Activated CD4-positive, alpha-beta memory T cell treated with anti-CD3 and anti-CD28 coated beads, Interleukin-2, amount 10 ng/mL, durations not matched to agents 7 days and 5 days (primary cell): ENCODE measurements around the gene KIAA0586. TPM values are rescaled to one million over a fixed set of nuclear protein-coding genes. Genes with fewer than 3 reads are reported as not detected.

Source experiments
- CTCF ChIA-PET: fragments of 350-600 bp; sonication (Branson Sonifier 250); formaldehyde crosslinking; loops from one replicate; lab custom pipeline; 2021; ENCODE audit warnings: antibody characterized with exemption, inconsistent platforms; lab: Charles Lee
- POLR2A ChIA-PET: fragments of 350-600 bp; sonication (Branson Sonifier 250); formaldehyde crosslinking; loops from one replicate; lab custom pipeline; 2021; ENCODE audit warnings: antibody characterized with exemption; lab: Charles Lee
- DNase-seq: peaks from one replicate; pipeline ENCODE4 v3.0.0-alpha.2; 2020
- H3K27ac Mint-ChIP-seq: one replicate; pipeline ENCODE4 v1.8.0; 2021; ENCODE audit warnings: mild to moderate bottlenecking, mixed read lengths
- H3K27me3 Mint-ChIP-seq: one replicate; pipeline ENCODE4 v1.8.0; 2021; ENCODE audit warnings: mixed read lengths
- H3K36me3 Mint-ChIP-seq: one replicate; pipeline ENCODE4 v1.8.0; 2021; ENCODE audit warnings: low read depth, mixed read lengths
- H3K4me1 Mint-ChIP-seq: one replicate; pipeline ENCODE4 v1.8.0; 2021; ENCODE audit warnings: mixed read lengths
- H3K4me3 Mint-ChIP-seq: one replicate; pipeline ENCODE4 v1.8.0; 2021; ENCODE audit warnings: mild to moderate bottlenecking, mixed read lengths
- H3K9me3 Mint-ChIP-seq: one replicate; pipeline ENCODE4 v1.8.0; 2021; ENCODE audit warnings: mixed read lengths
- total RNA-seq, 2 experiments: library from RNA; stranded (reverse); gene quantifications; one replicate each; pipeline ENCODE4 v1.2.3, GENCODE V29; 2021

KIAA0586 gene
- total RNA-seq, result 10 to 100 TPM; 31.7 to 34.6 TPM

DNA sequence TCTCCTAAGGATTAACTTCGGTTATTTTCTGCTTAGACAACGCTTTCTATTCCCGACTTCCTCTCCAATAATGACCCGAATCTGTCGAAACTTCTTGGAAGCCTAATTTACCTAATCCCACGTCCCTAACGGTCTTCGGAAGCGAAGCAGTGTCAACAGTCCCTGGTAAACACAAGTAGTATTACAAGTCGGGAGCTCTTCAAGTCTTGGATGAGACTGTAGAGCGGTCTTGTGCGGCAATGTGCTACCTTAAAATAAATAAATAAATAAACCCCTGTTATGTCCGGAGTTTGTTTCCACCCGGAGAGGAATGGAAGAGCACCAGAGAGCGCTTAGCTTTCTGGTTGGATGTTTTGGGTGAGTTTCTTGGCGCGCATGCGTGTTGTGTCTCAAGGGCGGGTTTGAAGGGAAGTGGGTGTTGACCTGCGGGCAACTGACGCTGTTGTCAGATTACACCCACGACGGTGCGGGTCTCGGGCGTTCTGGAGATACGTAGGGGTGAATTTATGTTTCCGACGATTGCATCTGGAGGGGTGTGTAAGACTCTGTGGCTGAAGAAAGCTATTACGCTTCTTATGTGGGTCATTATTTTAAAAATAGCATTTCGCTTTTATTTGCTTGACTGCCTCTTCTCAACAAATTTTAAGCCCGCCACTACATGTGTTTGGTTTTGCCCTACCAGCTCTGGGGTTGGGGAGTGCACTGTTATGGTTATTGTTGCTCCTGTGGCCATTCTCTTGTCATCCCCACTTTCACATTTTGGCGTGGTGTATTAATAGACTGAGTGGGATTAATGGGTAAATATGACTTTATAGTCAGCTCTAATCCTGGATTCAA lies at the start of gene KIAA0586, which contains the start of gene TIMM9:
Gene KIAA0586 (plus strand): TSS at position 439 of the 837 bp plus-strand sequence. CDS start 546 bp downstream, outside the sequence.
Gene TIMM9 (minus strand): TSS at position 251 of the 837 bp plus-strand sequence. CDS start 15,586 bp downstream, outside the sequence.
- POLR2A ChIA-PET, result interaction anchor here (0.6 to 2.6 kb wide), 26 partner anchors 10 to 1822 kb away, joined by 3 to 61 read pairs (median 4); partner anchors contain the start of genes ACTR10, ARID4A, DAAM1 and JKAMP
- Mint-ChIP-seq H3K36me3 (peaks cover 21% of the 10 kb centered on the region), H3K27me3 (no peaks in the 10 kb centered on the region), H3K4me3 (peak within 1 kb of the TSS; percentile 93), H3K4me1 (peaks cover 46% of the 10 kb centered on the region), H3K9me3 (no peaks in the 10 kb centered on the region), H3K27ac (peak within 1 kb of the TSS; percentile 97)
- DNase-seq, result peak; percentile 97
- CTCF ChIA-PET, result interaction anchor here (0.9 to 4.1 kb wide), 4 partner anchors 16 to 183 kb away, joined by 3 to 26 read pairs (median 3); partner anchors contain the start of genes PSMA3 and TOMM20L

DNA sequence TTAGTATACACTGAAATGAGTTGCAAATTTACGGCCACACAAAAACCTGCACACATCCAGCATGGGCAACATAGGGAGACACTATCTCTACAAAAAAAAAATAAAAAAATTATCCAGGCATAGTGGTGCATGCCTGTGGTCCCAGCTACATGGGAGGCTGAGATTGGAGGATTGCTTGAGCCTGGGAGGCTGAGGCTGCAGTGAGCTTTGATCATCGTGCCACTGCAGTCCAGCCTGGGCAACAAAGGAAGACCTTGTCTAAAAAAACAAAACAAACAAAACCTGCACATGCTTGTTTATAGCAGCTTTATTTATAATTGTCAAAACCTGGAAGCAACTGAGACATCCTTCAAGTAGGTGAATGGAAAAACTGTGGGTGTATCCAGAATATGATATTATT lies 36.7 kb upstream of the KIAA0586 start:
- Mint-ChIP-seq H3K27me3 (no peaks in the 10 kb centered on the region), H3K27ac (no peak overlapping the region), H3K36me3 (peaks cover 3% of the 10 kb centered on the region), H3K4me3 (no peak overlapping the region), H3K4me1 (peaks cover 5% of the 10 kb centered on the region), H3K9me3 (no peaks in the 10 kb centered on the region)
- ChIA-PET POLR2A (no interaction called here), CTCF (interaction anchor here (0.6 kb wide), 1 partner anchor 25 kb away, joined by 3 read pairs; no protein-coding TSS in a partner anchor)
- no peak for DNase-seq

DNA sequence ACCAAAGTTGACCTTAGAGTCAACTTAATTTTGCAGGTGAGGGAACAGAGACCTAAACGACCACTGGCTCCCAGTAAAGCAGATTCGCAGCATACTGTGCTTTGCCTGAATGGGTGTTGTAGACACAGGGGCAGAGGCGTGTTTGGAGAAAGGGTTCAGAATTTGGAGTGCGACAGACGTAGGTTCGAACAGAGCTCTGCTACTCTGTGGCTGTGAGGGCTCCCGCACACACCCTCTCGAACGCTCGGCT lies 32.0 kb upstream of the KIAA0586 start:
- Mint-ChIP-seq H3K4me3 (peak overlapping the region; percentile 67), H3K36me3 (no peaks in the 10 kb centered on the region), H3K27ac (peak overlapping the region; percentile 32), H3K27me3 (no peaks in the 10 kb centered on the region), H3K4me1 (peaks cover 13% of the 10 kb centered on the region), H3K9me3 (no peaks in the 10 kb centered on the region)
- ChIA-PET CTCF (interaction anchor here (0.6 to 2.9 kb wide), 16 partner anchors 11 to 120 kb away, joined by 3 to 27 read pairs (median 4); partner anchors contain the start of genes ARID4A, KIAA0586 and TIMM9), POLR2A (interaction anchor here (0.6 to 4.2 kb wide), 6 partner anchors 28 to 151 kb away, joined by 3 to 32 read pairs (median 4); partner anchors contain the start of genes ARID4A, KIAA0586, PSMA3 and TIMM9)
- DNase-seq, result no peak

DNA sequence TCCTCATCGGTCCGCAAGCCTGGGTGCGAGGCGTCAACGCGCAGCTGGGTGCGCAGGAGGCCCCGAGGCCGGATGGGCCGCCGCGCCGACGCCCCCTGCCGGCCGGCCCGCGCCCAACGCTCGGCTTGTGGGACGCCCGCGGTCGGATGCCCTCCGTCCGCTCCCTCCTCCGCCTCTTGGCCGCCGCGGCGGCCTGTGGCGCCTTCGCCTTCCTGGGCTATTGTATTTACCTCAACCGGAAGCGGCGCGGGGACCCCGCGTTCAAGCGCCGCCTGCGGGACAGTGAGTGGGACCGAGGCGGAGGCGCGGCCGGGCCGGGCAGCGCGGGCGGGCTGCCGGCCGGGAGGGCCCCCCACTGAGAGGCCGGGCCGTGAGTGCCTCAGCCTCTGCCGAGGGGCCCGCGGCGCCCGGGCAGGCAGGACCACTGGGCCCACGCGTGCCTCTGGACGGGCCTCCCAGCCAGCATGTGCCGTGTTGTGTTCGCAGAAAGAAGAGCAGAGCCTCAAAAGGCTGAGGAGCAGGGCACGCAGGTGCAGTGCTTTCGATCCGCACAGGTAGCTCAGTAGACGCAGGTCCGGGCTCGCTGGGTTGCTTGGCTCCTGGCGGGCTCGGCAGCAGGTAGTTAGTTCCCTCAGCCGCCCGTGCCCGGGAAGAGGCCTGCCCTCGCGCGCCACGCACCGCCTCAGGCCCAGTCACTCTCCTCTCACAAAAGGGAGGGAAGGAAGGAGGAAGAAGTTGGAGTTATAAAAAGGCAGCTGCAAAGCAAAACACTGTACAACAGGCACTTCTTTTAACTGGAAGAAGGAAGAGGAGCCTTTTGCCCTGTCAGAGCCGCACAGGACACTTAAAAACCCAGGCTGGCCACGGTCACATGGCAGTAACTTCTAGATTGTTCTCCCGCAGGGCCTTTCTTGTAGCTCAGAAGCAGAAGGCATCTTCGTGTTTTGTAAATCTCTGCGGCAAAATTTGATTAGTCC lies 31.4 kb upstream of the KIAA0586 start, which contains the start of gene TOMM20L:
Gene TOMM20L (plus strand): TSS at position 119 of the 977 bp plus-strand sequence. CDS start 28 bp downstream, at position 147.
- Mint-ChIP-seq H3K36me3 (no peaks in the 10 kb centered on the region), H3K4me1 (peaks cover 13% of the 10 kb centered on the region), H3K4me3 (peak within 1 kb of the TSS; percentile 67), H3K9me3 (no peaks in the 10 kb centered on the region), H3K27me3 (no peaks in the 10 kb centered on the region), H3K27ac (peak within 1 kb of the TSS; percentile 32)
- peak; percentile 76 for DNase-seq
- CTCF ChIA-PET, result interaction anchor here (0.6 to 2.9 kb wide), 18 partner anchors 10 to 121 kb away, joined by 3 to 27 read pairs (median 4); partner anchors contain the start of genes ARID4A, KIAA0586 and TIMM9
- POLR2A ChIA-PET, result interaction anchor here (0.6 to 4.2 kb wide), 6 partner anchors 27 to 151 kb away, joined by 3 to 32 read pairs (median 4); partner anchors contain the start of genes ARID4A, KIAA0586, PSMA3 and TIMM9

DNA sequence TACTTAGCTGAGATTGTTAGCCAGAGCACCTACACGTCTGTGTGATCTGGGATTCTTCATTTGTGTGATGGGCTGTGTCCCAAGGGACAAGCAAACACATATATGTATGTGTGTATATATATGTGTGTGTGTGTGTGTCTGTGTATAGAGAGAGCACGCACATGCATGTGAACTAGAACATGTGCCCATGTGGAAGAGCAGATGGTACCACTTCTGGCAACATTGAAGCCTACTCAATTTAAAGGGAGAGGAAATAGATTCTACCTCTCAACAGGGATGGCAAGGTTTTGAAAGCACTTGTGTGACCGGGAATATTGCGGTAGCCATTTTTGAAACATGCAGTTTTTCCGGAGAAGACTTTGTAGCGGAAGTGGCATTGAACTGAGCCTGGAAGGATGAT lies 30.4 kb upstream of the KIAA0586 start:
- H3K27me3 Mint-ChIP-seq, result no peaks in the 10 kb centered on the region
- no peak overlapping the region for H3K27ac Mint-ChIP-seq
- H3K4me1 Mint-ChIP-seq, result peaks cover 13% of the 10 kb centered on the region
- ChIA-PET POLR2A (interaction anchor here (1.9 to 4.2 kb wide), 2 partner anchors 26 to 30 kb away, joined by 5 to 32 read pairs; partner anchors contain the start of genes KIAA0586 and TIMM9), CTCF (interaction anchor here (1.0 to 2.9 kb wide), 6 partner anchors 9 to 99 kb away, joined by 4 to 27 read pairs (median 14); partner anchors contain the start of genes ARID4A, KIAA0586 and TIMM9)
- peak overlapping the region; percentile 27 for H3K4me3 Mint-ChIP-seq
- no peaks in the 10 kb centered on the region for H3K9me3 Mint-ChIP-seq
- no peaks in the 10 kb centered on the region for H3K36me3 Mint-ChIP-seq
- no peak for DNase-seq

DNA sequence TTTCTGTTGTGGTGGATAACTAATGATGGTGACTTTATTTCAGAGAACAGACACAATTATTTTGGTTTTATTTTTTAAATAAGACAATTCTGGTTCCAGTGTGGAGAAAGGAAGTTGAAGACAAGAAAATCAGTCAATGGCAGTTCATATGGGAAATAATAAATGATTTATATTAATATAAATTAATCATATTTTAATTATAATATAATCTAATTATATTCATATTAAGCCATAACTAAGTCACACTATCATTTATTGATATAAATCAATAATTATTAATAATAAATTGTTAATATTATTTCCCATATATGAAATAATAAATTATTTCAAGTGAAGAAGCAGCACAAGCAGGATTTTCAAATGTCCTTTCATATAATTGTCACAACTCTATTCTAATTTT lies 29.0 kb upstream of the KIAA0586 start:
- POLR2A ChIA-PET, result interaction anchor here (4.2 kb wide), 1 partner anchor 29 kb away, joined by 32 read pairs; the partner anchor contains the start of genes KIAA0586 and TIMM9
- H3K27ac Mint-ChIP-seq, result no peak overlapping the region

DNA sequence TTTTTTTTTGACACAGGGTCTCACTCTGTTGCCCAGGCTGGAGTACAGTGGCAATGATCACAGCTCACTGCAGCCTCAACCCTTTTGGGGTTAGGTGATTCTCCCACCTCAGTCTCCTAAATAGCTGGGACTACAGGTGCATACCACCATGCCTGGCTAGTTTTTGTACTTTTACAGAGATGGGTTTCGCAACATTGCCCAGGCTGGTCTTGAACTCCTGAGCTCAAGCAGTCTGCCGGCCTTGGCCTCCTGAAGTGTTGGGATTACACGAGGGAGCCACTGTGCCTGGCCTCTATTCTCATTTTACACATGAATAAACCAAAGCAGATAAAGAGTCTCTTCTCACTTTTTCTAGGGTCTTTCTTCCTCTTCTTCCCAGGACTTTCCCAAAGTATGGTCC lies 28.6 kb upstream of the KIAA0586 start:
- H3K4me3 Mint-ChIP-seq, result no peak overlapping the region
- no peaks in the 10 kb centered on the region for H3K27me3 Mint-ChIP-seq
- H3K27ac Mint-ChIP-seq, result no peak overlapping the region
- POLR2A ChIA-PET, result interaction anchor here (4.2 kb wide), 1 partner anchor 28 kb away, joined by 32 read pairs; the partner anchor contains the start of genes KIAA0586 and TIMM9
- peaks cover 13% of the 10 kb centered on the region for H3K4me1 Mint-ChIP-seq
- no peaks in the 10 kb centered on the region for H3K36me3 Mint-ChIP-seq
- CTCF ChIA-PET, result no interaction called here
- no peaks in the 10 kb centered on the region for H3K9me3 Mint-ChIP-seq
- no peak for DNase-seq

More for the DNA sequence above, 29.0 kb upstream of the KIAA0586 start:
- no peaks in the 10 kb centered on the region for H3K9me3 Mint-ChIP-seq
- no peaks in the 10 kb centered on the region for H3K36me3 Mint-ChIP-seq
- CTCF ChIA-PET, result interaction anchor here (1.0 kb wide), 1 partner anchor 32 kb away, joined by 3 read pairs; no protein-coding TSS in a partner anchor
- no peak for DNase-seq
- no peaks in the 10 kb centered on the region for H3K27me3 Mint-ChIP-seq
- peaks cover 13% of the 10 kb centered on the region for H3K4me1 Mint-ChIP-seq
- H3K4me3 Mint-ChIP-seq, result no peak overlapping the region

DNA sequence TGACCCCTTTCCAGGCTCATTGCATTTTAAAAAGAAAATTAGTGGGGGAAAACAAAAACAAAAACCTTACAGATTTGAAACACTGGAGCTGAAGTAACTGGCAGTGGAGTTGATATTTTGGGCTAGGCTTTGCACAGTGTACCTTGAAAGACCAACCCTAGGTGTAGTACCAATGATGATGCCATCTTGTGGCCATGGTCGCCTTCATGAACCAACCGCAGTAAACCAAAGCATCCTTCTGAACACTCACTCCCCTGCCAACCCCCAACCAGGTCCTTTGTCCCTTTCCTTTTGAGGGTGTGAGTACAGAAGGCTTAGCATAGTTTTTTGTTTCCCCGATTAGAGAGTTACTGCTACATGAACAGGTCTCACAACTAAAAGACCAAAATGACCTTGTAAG lies 25.9 kb upstream of the KIAA0586 start:
- Mint-ChIP-seq H3K4me3 (no peak overlapping the region), H3K27ac (no peak overlapping the region), H3K9me3 (no peaks in the 10 kb centered on the region), H3K4me1 (peaks cover 3% of the 10 kb centered on the region), H3K36me3 (peaks cover under 1% of the 10 kb centered on the region), H3K27me3 (no peaks in the 10 kb centered on the region)
- ChIA-PET CTCF (no interaction called here), POLR2A (interaction anchor here (1.5 kb wide), 1 partner anchor 9 kb away, joined by 3 read pairs; no protein-coding TSS in a partner anchor)
- no peak for DNase-seq

DNA sequence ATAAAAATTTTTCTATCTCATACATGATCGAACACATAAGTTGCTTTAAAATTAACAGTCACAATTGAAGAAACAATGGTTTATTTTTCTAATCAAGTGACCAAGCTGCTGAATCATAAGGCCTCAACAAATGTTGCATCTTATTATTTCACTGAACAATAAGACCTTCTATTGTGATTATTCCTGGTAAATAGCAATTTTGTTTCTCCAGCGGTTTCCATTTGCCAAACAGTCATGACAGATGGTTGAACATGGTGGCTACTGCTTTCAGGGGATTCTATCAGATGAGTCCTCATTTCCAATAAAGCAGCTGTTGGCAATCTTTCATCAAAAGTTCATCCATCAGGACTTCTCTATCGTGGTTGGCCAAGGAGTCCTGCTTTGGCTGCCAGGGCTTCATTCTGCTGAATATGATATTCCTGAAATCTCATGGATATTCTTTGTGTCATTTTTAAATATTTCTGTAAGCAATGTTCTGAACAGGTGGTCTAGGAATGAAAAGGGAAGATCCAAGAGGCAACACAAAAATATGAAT lies 18.8 kb upstream of the KIAA0586 start:
- no peaks in the 10 kb centered on the region for H3K9me3 Mint-ChIP-seq
- no peaks in the 10 kb centered on the region for H3K27me3 Mint-ChIP-seq
- peaks cover 29% of the 10 kb centered on the region for H3K36me3 Mint-ChIP-seq
- H3K4me3 Mint-ChIP-seq, result no peak overlapping the region
- ChIA-PET CTCF (interaction anchor here (1.0 kb wide), 1 partner anchor 13 kb away, joined by 3 read pairs; the partner anchor contains the start of gene TOMM20L), POLR2A (no interaction called here)
- DNase-seq, result no peak
- H3K27ac Mint-ChIP-seq, result no peak overlapping the region
- H3K4me1 Mint-ChIP-seq, result no peaks in the 10 kb centered on the region

DNA sequence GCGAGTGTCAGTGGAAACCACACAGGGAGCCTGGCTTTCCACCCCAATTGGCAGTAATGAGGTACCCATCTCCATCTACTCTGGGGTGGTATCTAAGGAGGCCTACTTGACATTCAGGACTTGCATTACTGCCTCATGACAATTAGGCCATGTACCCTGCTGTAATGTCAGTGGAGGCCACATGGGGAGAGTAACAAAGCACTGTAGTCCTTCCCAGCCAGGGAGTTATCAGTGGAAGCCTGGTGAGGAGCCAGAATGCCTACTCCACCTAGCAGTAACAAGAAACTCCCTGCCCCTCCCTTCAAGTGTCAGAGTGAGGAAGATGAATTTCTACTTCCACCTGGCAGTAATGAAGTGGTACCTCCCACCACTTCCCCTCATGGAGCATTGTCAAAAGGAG lies 12.7 kb upstream of the KIAA0586 start:
- POLR2A ChIA-PET, result no interaction called here
- peaks cover 54% of the 10 kb centered on the region for H3K36me3 Mint-ChIP-seq

DNA sequence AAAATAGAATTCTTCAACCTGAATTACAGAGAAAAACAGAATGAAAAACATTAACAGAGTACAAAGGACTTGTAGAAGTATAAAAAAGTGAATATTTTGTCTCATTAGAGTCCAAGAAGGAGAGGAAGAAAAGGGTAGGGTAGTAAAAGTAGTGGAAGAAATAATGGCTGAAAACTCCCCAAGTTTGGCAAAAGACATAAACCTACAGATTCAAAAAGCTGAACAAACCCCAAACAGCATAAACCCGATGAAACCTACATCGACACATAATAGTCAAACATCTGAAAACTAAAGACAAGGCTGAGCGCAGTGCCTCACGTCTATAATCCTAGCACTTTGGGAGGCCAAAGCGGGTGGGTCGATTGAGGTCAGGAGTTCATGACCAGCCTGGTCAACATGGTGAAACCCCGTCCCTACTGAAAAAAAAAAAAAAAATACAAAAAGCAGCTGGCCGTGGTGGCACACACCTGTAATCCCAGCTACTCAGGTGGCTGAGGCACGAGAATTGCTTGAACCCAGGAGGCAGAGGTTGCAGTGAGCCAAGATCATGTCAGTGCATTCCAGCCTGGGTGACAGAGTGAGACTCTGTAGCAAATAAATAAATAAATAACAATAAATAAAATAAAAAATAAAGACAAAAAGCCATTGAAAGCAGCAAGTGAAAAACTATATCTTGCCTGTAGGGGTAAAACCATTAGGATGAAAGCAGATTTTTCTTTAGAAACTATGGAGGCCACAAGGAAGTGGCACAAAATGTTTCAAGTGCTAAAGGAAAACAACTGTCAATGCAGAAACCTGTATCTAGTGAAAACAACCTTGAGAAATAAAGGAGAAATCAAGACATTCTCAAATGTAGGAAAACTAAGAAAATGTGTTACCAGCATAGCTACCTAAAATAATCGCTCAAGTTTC lies 11.6 kb upstream of the KIAA0586 start:
- CTCF ChIA-PET, result no interaction called here
- Mint-ChIP-seq H3K9me3 (no peaks in the 10 kb centered on the region), H3K4me1 (peaks cover 5% of the 10 kb centered on the region), H3K27me3 (no peaks in the 10 kb centered on the region), H3K27ac (no peak overlapping the region), H3K36me3 (peaks cover 55% of the 10 kb centered on the region), H3K4me3 (no peak overlapping the region)
- no peak for DNase-seq
- POLR2A ChIA-PET, result no interaction called here

More for the DNA sequence above, 12.7 kb upstream of the KIAA0586 start:
- CTCF ChIA-PET, result no interaction called here
- Mint-ChIP-seq H3K4me3 (no peak overlapping the region), H3K4me1 (peaks cover 5% of the 10 kb centered on the region), H3K27ac (no peak overlapping the region), H3K27me3 (no peaks in the 10 kb centered on the region), H3K9me3 (no peaks in the 10 kb centered on the region)
- no peak for DNase-seq
